IMR-90 (cell line): Measurements from ENCODE around the gene TENM4. TPM values are rescaled to one million over a fixed set of nuclear protein-coding genes. Genes with fewer than 3 reads are reported as not detected.

Experiments used
- ATAC-seq: fragments of 200-7000 bp; cut with Tn5 transposase; 2 replicates; pipeline ENCODE4 v1.9.1; 2020; ENCODE audit warnings: low read depth, mild to moderate bottlenecking, moderate library complexity
- BruUV-seq: library from RNA; stranded (reverse); fragments of 400-500 nt; replicated peaks from 2 replicates; lab custom pipeline; 2021; lab: Mats Ljungman, UMichigan
- CTCF ChIA-PET: fragments of 300-600 bp; formaldehyde crosslinking; extraction: SDS; loops from one replicate; lab custom pipeline; 2021; ENCODE audit warnings: antibody characterized with exemption; lab: Yijun Ruan, JAX
- POLR2A ChIA-PET: fragments of 300-600 bp; sonication (Branson Sonifier 250); formaldehyde crosslinking; loops from one replicate; lab custom pipeline; 2022; ENCODE audit warnings: antibody characterized with exemption; ENCODE audit not compliant: unreplicated experiment; lab: Charles Lee
- DNase-seq: peaks from one replicate; pipeline ENCODE4 v3.0.0; 2013
- H2AFZ ChIP-seq: replicated peaks from 2 replicates; pipeline ENCODE3; 2013; ENCODE audit warnings: low read length, mild to moderate bottlenecking; ENCODE audit not compliant: poor library complexity
- H2AK5ac ChIP-seq: 2 replicates; pipeline ENCODE4 v1.6.1; 2013; ENCODE audit warnings: low read depth, low read length, inconsistent platforms
- H2AK9ac ChIP-seq: replicated peaks from 2 replicates; pipeline ENCODE3; 2013; ENCODE audit warnings: mild to moderate bottlenecking, low read depth, low read length, moderate library complexity; ENCODE audit not compliant: poor library complexity
- H2BK120ac ChIP-seq: 2 replicates; pipeline ENCODE4 v1.6.1; 2013; ENCODE audit warnings: low read depth, low read length, inconsistent platforms
- H2BK15ac ChIP-seq: 3 replicates; pipeline ENCODE4 v1.6.1; 2013; ENCODE audit warnings: low read depth, low read length, inconsistent platforms
- H2BK20ac ChIP-seq: 2 replicates; pipeline ENCODE4 v1.6.1; 2013; ENCODE audit warnings: low read depth, mild to moderate bottlenecking, inconsistent platforms, low read length, moderate library complexity
- H2BK5ac ChIP-seq: 2 replicates; pipeline ENCODE4 v1.6.1; 2013; ENCODE audit warnings: mild to moderate bottlenecking, low read depth, low read length, inconsistent platforms; ENCODE audit not compliant: poor library complexity, severe bottlenecking
- H3K14ac ChIP-seq: replicated peaks from 2 replicates; pipeline ENCODE4 v1.6.1; 2013; ENCODE audit warnings: low read depth, low read length, inconsistent platforms
- H3K18ac ChIP-seq: 2 replicates; pipeline ENCODE4 v1.6.1; 2013; ENCODE audit warnings: low read depth, low read length, control low read depth
- H3K23ac ChIP-seq: 2 replicates; pipeline ENCODE4 v1.6.1; 2013; ENCODE audit warnings: low read depth, low read length, inconsistent platforms
- H3K27ac ChIP-seq: 2 replicates; pipeline ENCODE4 v1.5.1; 2013; ENCODE audit warnings: mild to moderate bottlenecking, control low read depth, low read length; ENCODE audit not compliant: insufficient read depth
- H3K27me3 ChIP-seq: 2 replicates; pipeline ENCODE4 v1.6.1; 2013; ENCODE audit warnings: low read length; ENCODE audit not compliant: control insufficient read depth, insufficient read depth
- H3K36me3 ChIP-seq: 2 replicates; pipeline ENCODE4 v1.6.1; 2013; ENCODE audit warnings: low read length, mixed read lengths; ENCODE audit not compliant: control insufficient read depth, insufficient read depth
- H3K4ac ChIP-seq: 2 replicates; pipeline ENCODE4 v1.6.1; 2013; ENCODE audit warnings: low read depth, low read length, inconsistent platforms
- H3K4me1 ChIP-seq: 2 replicates; pipeline ENCODE4 v1.6.1; 2013; ENCODE audit warnings: low read length, mixed read lengths; ENCODE audit not compliant: control insufficient read depth, insufficient read depth
- H3K4me2 ChIP-seq: 2 replicates; pipeline ENCODE4 v1.6.1; 2013; ENCODE audit warnings: low read depth, mild to moderate bottlenecking, control low read depth, low read length, moderate library complexity
- H3K4me3 ChIP-seq: 2 replicates; pipeline ENCODE4 v1.5.1; 2013; ENCODE audit warnings: low read depth, mild to moderate bottlenecking, control low read depth, low read length, moderate library complexity; ENCODE audit not compliant: insufficient read depth
- H3K56ac ChIP-seq: 2 replicates; pipeline ENCODE4 v1.6.1; 2013; ENCODE audit warnings: low read length, inconsistent platforms; ENCODE audit not compliant: insufficient read depth; ENCODE audit errors: extremely low read depth
- H3K79me1 ChIP-seq, 2 experiments: 2 replicates each; pipeline ENCODE4 v1.6.1; 2013; ENCODE audit warnings: low read length in 2 of 2, inconsistent platforms in 1 of 2, low read depth in 1 of 2
- H3K9ac ChIP-seq: 2 replicates; pipeline ENCODE4 v1.6.1; 2013; ENCODE audit warnings: low read depth, low read length, control low read depth
- H3K9me1 ChIP-seq: 2 replicates; pipeline ENCODE4 v1.6.1; 2013; ENCODE audit warnings: low read length, inconsistent platforms; ENCODE audit not compliant: insufficient read depth
- H3K9me3 ChIP-seq: 2 replicates; pipeline ENCODE4 v1.6.1; 2013; ENCODE audit warnings: low read length; ENCODE audit not compliant: control insufficient read depth, insufficient read depth
- H4K20me1 ChIP-seq: 2 replicates; pipeline ENCODE4 v1.6.1; 2013; ENCODE audit warnings: low read length, inconsistent platforms; ENCODE audit not compliant: insufficient read depth
- H4K5ac ChIP-seq: 2 replicates; pipeline ENCODE4 v1.6.1; 2013; ENCODE audit warnings: mild to moderate bottlenecking, low read depth, low read length, control low read depth
- H4K8ac ChIP-seq, 2 experiments: 2 replicates each; pipeline ENCODE4 v1.6.1; 2013; ENCODE audit warnings: low read depth in 2 of 2, low read length in 2 of 2, control low read depth in 1 of 2, inconsistent platforms in 1 of 2
- H4K91ac ChIP-seq: 2 replicates; pipeline ENCODE4 v1.6.1; 2013; ENCODE audit warnings: low read depth, low read length, inconsistent platforms; ENCODE audit not compliant: insufficient read depth
- BHLHE40 ChIP-seq: fragments of 150-350 bp; IDR thresholded peaks from 2 replicates; pipeline ENCODE4 v1.6.1; 2016; ENCODE audit warnings: mild to moderate bottlenecking, low read depth, low read length
- MAFK ChIP-seq: IDR thresholded peaks from 2 replicates; pipeline ENCODE4 v1.6.1; 2012; ENCODE audit warnings: low read depth, low read length, improper control_type of control experiment
- MAZ ChIP-seq: IDR thresholded peaks from 2 replicates; pipeline ENCODE4 v1.6.1; 2012; ENCODE audit warnings: low read depth, mild to moderate bottlenecking, low read length, improper control_type of control experiment, moderate library complexity, borderline replicate concordance
- RCOR1 ChIP-seq: IDR thresholded peaks from 2 replicates; pipeline ENCODE4 v1.6.1; 2012; ENCODE audit warnings: mild to moderate bottlenecking, low read length, improper control_type of control experiment; ENCODE audit not compliant: insufficient replicate concordance
- SMC3 ChIP-seq: fragments of 150-350 bp; IDR thresholded peaks from 2 replicates; pipeline ENCODE4 v1.6.1; 2016; ENCODE audit warnings: low read depth, mild to moderate bottlenecking, antibody characterized with exemption, low read length, moderate library complexity
- WGBS, 2 experiments: methylation state at CpG; one replicate each; pipeline versions ENCODE4 v1.1.5 to v1.1.7; 2013; ENCODE audit warnings: missing lambda C conversion rate in 2 of 2; ENCODE audit not compliant: insufficient read length in 1 of 2; ENCODE audit errors: extremely low coverage in 2 of 2; 5-methylcytosine and 5-hydroxymethylcytosine counted together
- dilution Hi-C: fragments of 300-500 bp; cut with HindIII; formaldehyde crosslinking; loops from one replicate; pipeline ENCODE4 v1.14.3; 2018; ENCODE audit warnings: low sequenced_read_pairs; ENCODE audit not compliant: unreplicated experiment
- in situ Hi-C: fragments of 300-500 bp; cut with MboI; formaldehyde crosslinking; loops from 3 replicates; pipeline ENCODE4 v1.14.3; 2019; ENCODE audit warnings: low sequenced_read_pairs, inconsistent platforms, mixed read lengths
- intact Hi-C: fragments of 100-400 bp; cut with micrococcal nuclease; formaldehyde crosslinking; loops from 2 replicates; pipeline ENCODE4 v1.10.0; 2022
- polyA plus RNA-seq, 3 experiments: library from polyadenylated mRNA; depleted of rRNA; stranded (reverse); fragments of >200 nt; gene quantifications; 2 replicates each; pipeline ENCODE4 v1.2.3, GENCODE V29; 2012; ENCODE audit warnings: low replicate concordance in 1 of 3
- total RNA-seq: library from RNA; depleted of rRNA; stranded (reverse); fragments of >200 nt; gene quantifications from 2 replicates; pipeline ENCODE4 v1.2.3, GENCODE V29; 2012

Gene TENM4
- total and polyA plus RNA-seq, 2 of the 4 experiments (the other 2 are of a cell fraction) = 7.4 to 9.0 TPM

- Histone ChIP-seq H3K9me1 (peaks cover 3% of the 10 kb centered on the region; the same call in 1 of the 2 replicates), H3K27ac (no peak overlapping the region), H2AFZ (peak overlapping the region; percentile 45), H3K9me3 (peaks cover 2% of the 10 kb centered on the region; the same call in 1 of the 2 replicates), H2BK15ac (no peak overlapping the region), H4K5ac (peak overlapping the region; percentile 53; the same call in 1 of the 2 replicates), H2AK9ac (no peak overlapping the region), H3K4ac (0 out of 2 replicates have a peak overlapping the region, but pooled peaks have one; percentile 16), H2BK5ac (no peak overlapping the region), H3K79me1 (no peaks in the 10 kb centered on the region), H2BK20ac (0 out of 2 replicates have a peak overlapping the region, but pooled peaks have one; percentile 29), H3K18ac (peak overlapping the region; percentile 63; the same call in 1 of the 2 replicates), H4K8ac (no peak overlapping the region), H3K4me1 (peaks cover 19% of the 10 kb centered on the region; the same call in 1 of the 2 replicates), H3K4me2 (no peak overlapping the region), H3K23ac (no peak overlapping the region), H3K56ac (no peak overlapping the region), H2AK5ac (peak overlapping the region; percentile 75; the same call in 1 of the 2 replicates), H3K9ac (no peak overlapping the region), H3K4me3 (no peak overlapping the region), H4K91ac (no peak overlapping the region), H4K20me1 (no peaks in the 10 kb centered on the region), H3K14ac (peak overlapping the region; percentile 29; the same call in 1 of the 2 replicates), H3K36me3 (no peaks in the 10 kb centered on the region), H3K27me3 (no peaks in the 10 kb centered on the region), H2BK120ac (0 out of 2 replicates have a peak overlapping the region, but pooled peaks have one; percentile 0)
- intact Hi-C loops (no loop called here), in situ Hi-C loops (no loop called here), dilution Hi-C loops (no loop called here)
- ChIA-PET POLR2A (no interaction called here), CTCF (interaction anchor here (0.9 kb wide), 1 partner anchor 245 kb away, joined by 3 read pairs; no protein-coding TSS in a partner anchor)
- no peak for TF ChIP-seq MAZ
- no peak; the same call in 1 of the 2 replicates for TF ChIP-seq BHLHE40
- no peak for TF ChIP-seq RCOR1
- no peak for TF ChIP-seq MAFK
- no peak for TF ChIP-seq SMC3
- DNase-seq (peak; percentile 58), ATAC-seq (peak; percentile 40)
- WGBS, 2 experiments = 80% methylated on average over 3 of the region's 6 CpGs; no CpG with 5 or more reads in 1 of the 2 experiments
- BruUV-seq = no TSS peak
Measured at GRCh38 chr11:79045800-79046304, 395.0 kb downstream of the TENM4 start.
